ENCODE results near the gene TRPM2. TPM values are rescaled to one million over a fixed set of nuclear protein-coding genes. Genes with fewer than 3 reads are reported as not detected.

Gene TRPM2
- total RNA-seq, 5 donors from 2014 or later (not counting 1 experiment from before 2014, with no cell fraction given) = 1.2 to 8.6 (median 3.6) TPM

GRCh38 chr21:44405091-44405947 lies 51.9 kb downstream of the TRPM2 start:
- POLR2A ChIA-PET = no interaction called here
- no peak overlapping the region for H3K27ac ChIP-seq (ENCODE audit: low read length)
- H3K27me3 ChIP-seq (replicated peaks in 1 of 2; ENCODE audit: control insufficient read depth in 2 of 2, extremely low read depth in 1 of 2, insufficient read depth in 2 of 2, low read length in 1 of 2) = no peaks in the 10 kb centered on the region
- H3K4me1 ChIP-seq (ENCODE audit: control insufficient read depth in 1 of 2, extremely low read depth in 1 of 2, insufficient read depth in 2 of 2, low read length in 2 of 2) = no peaks in the 10 kb centered on the region
- 91% methylated on average over 32 of the region's 34 CpGs for WGBS (ENCODE audit: insufficient coverage)
- Mint-ChIP-seq H3K4me3 (no peak overlapping the region), H3K9me3 (no peaks in the 10 kb centered on the region), H3K27me3 (no peaks in the 10 kb centered on the region), H3K36me3 (peaks cover 3% of the 10 kb centered on the region), H3K27ac (no peak overlapping the region), H3K4me1 (peaks cover 0 to 3% (median 0%) of the 10 kb centered on the region in 3 donors)
- ATAC-seq (replicated peaks in 1 of 4) (no peak), DNase-seq (peak in 1 of 35 experiments; percentile 3)
- peaks cover 0 to 3% of the 10 kb centered on the region in 2 donors for H3K36me3 ChIP-seq (ENCODE audit: control insufficient read depth in 2 of 2, extremely low read depth in 1 of 2, insufficient read depth in 1 of 2, low read length in 1 of 2)
- no peaks in the 10 kb centered on the region for H3K9me3 ChIP-seq
- no peak overlapping the region for H3K4me3 ChIP-seq (ENCODE audit: control insufficient read depth in 1 of 2, extremely low read depth in 1 of 2, low read length in 1 of 2)
- CTCF ChIA-PET = no interaction called here

GRCh38 chr21:44405948-44406872 lies 52.8 kb downstream of the TRPM2 start:
- 92% methylated on average over 31 of the region's 37 CpGs for WGBS (ENCODE audit: insufficient coverage)
- ATAC-seq (replicated peaks in 1 of 4) (no peak), DNase-seq (peak in 1 of 35 experiments; percentile 7)
- Histone ChIP-seq H3K27me3 (replicated peaks in 1 of 2; ENCODE audit: control insufficient read depth in 2 of 2, extremely low read depth in 1 of 2, insufficient read depth in 2 of 2, low read length in 1 of 2) (no peaks in the 10 kb centered on the region), H3K9me3 (no peaks in the 10 kb centered on the region), H3K27ac (ENCODE audit: low read length) (no peak overlapping the region), H3K36me3 (ENCODE audit: control insufficient read depth in 2 of 2, extremely low read depth in 1 of 2, insufficient read depth in 1 of 2, low read length in 1 of 2) (no peaks in the 10 kb centered on the region), H3K4me3 (ENCODE audit: control insufficient read depth in 1 of 2, extremely low read depth in 1 of 2, low read length in 1 of 2) (no peak overlapping the region), H3K4me1 (ENCODE audit: control insufficient read depth in 1 of 2, extremely low read depth in 1 of 2, insufficient read depth in 2 of 2, low read length in 2 of 2) (no peaks in the 10 kb centered on the region)
- no peaks in the 10 kb centered on the region for H3K9me3 Mint-ChIP-seq
- H3K4me1 Mint-ChIP-seq = peaks cover 0 to 3% (median 0%) of the 10 kb centered on the region in 3 donors
- POLR2A ChIA-PET = no interaction called here
- CTCF ChIA-PET = interaction anchor here in 1 of 2 donors (0.6 kb wide), 1 partner anchor 417 kb away, joined by 3 read pairs; no protein-coding TSS in a partner anchor
- H3K27ac Mint-ChIP-seq = peak overlapping the region; percentile 31 to 39
- H3K36me3 Mint-ChIP-seq = peaks cover 3% of the 10 kb centered on the region
- H3K4me3 Mint-ChIP-seq = no peak overlapping the region
- H3K27me3 Mint-ChIP-seq = no peaks in the 10 kb centered on the region

- H3K27me3 ChIP-seq (replicated peaks in 1 of 2; ENCODE audit: control insufficient read depth in 2 of 2, extremely low read depth in 1 of 2, insufficient read depth in 2 of 2, low read length in 1 of 2) = no peaks in the 10 kb centered on the region
- POLR2A ChIA-PET = no interaction called here
- H3K27ac ChIP-seq (ENCODE audit: low read length) = no peak overlapping the region
- no peaks in the 10 kb centered on the region for H3K9me3 Mint-ChIP-seq
- no peak overlapping the region for H3K4me3 Mint-ChIP-seq
- peaks cover 3% of the 10 kb centered on the region for H3K36me3 Mint-ChIP-seq
- peaks cover 0 to 3% (median 0%) of the 10 kb centered on the region in 3 donors for H3K4me1 Mint-ChIP-seq
- H3K9me3 ChIP-seq = no peaks in the 10 kb centered on the region
- no peaks in the 10 kb centered on the region for H3K27me3 Mint-ChIP-seq
- H3K27ac Mint-ChIP-seq = peak overlapping the region; percentile 90 to 92
- no peak overlapping the region for H3K4me3 ChIP-seq (ENCODE audit: control insufficient read depth in 1 of 2, extremely low read depth in 1 of 2, low read length in 1 of 2)
- CTCF ChIA-PET = interaction anchor here in 1 of 2 donors (0.6 kb wide), 1 partner anchor 416 kb away, joined by 3 read pairs; no protein-coding TSS in a partner anchor
- no peaks in the 10 kb centered on the region for H3K4me1 ChIP-seq (ENCODE audit: control insufficient read depth in 1 of 2, extremely low read depth in 1 of 2, insufficient read depth in 2 of 2, low read length in 2 of 2)
- ATAC-seq (replicated peaks in 1 of 4) (no peak), DNase-seq (no peak)
- WGBS (ENCODE audit: insufficient coverage) = 87% methylated on average over 3 of the region's 8 CpGs
- H3K36me3 ChIP-seq (ENCODE audit: control insufficient read depth in 2 of 2, extremely low read depth in 1 of 2, insufficient read depth in 1 of 2, low read length in 1 of 2) = no peaks in the 10 kb centered on the region
These were observed 53.5 kb downstream of the TRPM2 start for GRCh38 chr21:44406953-44407352.

- Mint-ChIP-seq H3K36me3 (peaks cover 6% of the 10 kb centered on the region), H3K4me3 (no peak overlapping the region), H3K27me3 (no peaks in the 10 kb centered on the region), H3K9me3 (peaks cover 0 to 4% (median 2%) of the 10 kb centered on the region in 3 donors), H3K4me1 (peaks cover 0 to 3% (median 0%) of the 10 kb centered on the region in 3 donors), H3K27ac (peak overlapping the region; percentile 70 to 90)
- ChIA-PET CTCF (no interaction called here), POLR2A (no interaction called here)
- Histone ChIP-seq H3K27me3 (replicated peaks in 1 of 2; ENCODE audit: control insufficient read depth in 2 of 2, extremely low read depth in 1 of 2, insufficient read depth in 2 of 2, low read length in 1 of 2) (no peaks in the 10 kb centered on the region), H3K4me1 (ENCODE audit: control insufficient read depth in 1 of 2, extremely low read depth in 1 of 2, insufficient read depth in 2 of 2, low read length in 2 of 2) (no peaks in the 10 kb centered on the region), H3K36me3 (ENCODE audit: control insufficient read depth in 2 of 2, extremely low read depth in 1 of 2, insufficient read depth in 1 of 2, low read length in 1 of 2) (no peaks in the 10 kb centered on the region), H3K9me3 (no peaks in the 10 kb centered on the region), H3K27ac (ENCODE audit: low read length) (no peak overlapping the region), H3K4me3 (ENCODE audit: control insufficient read depth in 1 of 2, extremely low read depth in 1 of 2, low read length in 1 of 2) (no peak overlapping the region)
- no CpG with 5 or more reads among the region's 7 CpGs for WGBS (ENCODE audit: insufficient coverage)
- DNase-seq (peak in 1 of 35 experiments; percentile 29), ATAC-seq (replicated peaks in 1 of 4) (peak in 2 of 4 experiments; percentile 49 to 67)
These were observed 54.1 kb downstream of the TRPM2 start for GRCh38 chr21:44407493-44407892.

GRCh38 chr21:44408226-44408625 lies 54.8 kb downstream of the TRPM2 start:
- H3K27ac Mint-ChIP-seq = no peak overlapping the region
- H3K36me3 Mint-ChIP-seq = peaks cover 7% of the 10 kb centered on the region

More at GRCh38 chr21:44408226-44408625, 54.8 kb downstream of the TRPM2 start:
- Histone ChIP-seq H3K27me3 (replicated peaks in 1 of 2; ENCODE audit: control insufficient read depth in 2 of 2, extremely low read depth in 1 of 2, insufficient read depth in 2 of 2, low read length in 1 of 2) (no peaks in the 10 kb centered on the region), H3K4me3 (ENCODE audit: control insufficient read depth in 1 of 2, extremely low read depth in 1 of 2, low read length in 1 of 2) (no peak overlapping the region), H3K36me3 (ENCODE audit: control insufficient read depth in 2 of 2, extremely low read depth in 1 of 2, insufficient read depth in 1 of 2, low read length in 1 of 2) (no peaks in the 10 kb centered on the region), H3K9me3 (no peaks in the 10 kb centered on the region), H3K4me1 (ENCODE audit: control insufficient read depth in 1 of 2, extremely low read depth in 1 of 2, insufficient read depth in 2 of 2, low read length in 2 of 2) (no peaks in the 10 kb centered on the region), H3K27ac (ENCODE audit: low read length) (no peak overlapping the region)
- Mint-ChIP-seq H3K4me1 (peaks cover 0 to 3% (median 0%) of the 10 kb centered on the region in 3 donors), H3K9me3 (peaks cover 0 to 5% (median 4%) of the 10 kb centered on the region in 3 donors), H3K27me3 (no peaks in the 10 kb centered on the region), H3K4me3 (no peak overlapping the region)
- CTCF ChIA-PET = no interaction called here
- POLR2A ChIA-PET = no interaction called here
- 100% methylated on average over 8 of the region's 15 CpGs for WGBS (ENCODE audit: insufficient coverage)
- DNase-seq (peak in 1 of 35 experiments; percentile 0), ATAC-seq (replicated peaks in 1 of 4) (no peak)
